ENCODE results near the gene KIAA0232.

KIAA0232 gene

GRCh38 chr4:6839579-6839978 lies 57.1 kb downstream of the KIAA0232 start:
- Histone ChIP-seq H3K27me3 (ENCODE audit: insufficient read depth, low read depth) (no peaks in the 10 kb centered on the region), H4K20me1 (ENCODE audit: insufficient read depth) (no peaks in the 10 kb centered on the region), H3K27ac (no peak overlapping the region), H3K4me2 (no peak overlapping the region), H3K9ac (no peak overlapping the region), H2AFZ (ENCODE audit: low read depth) (no peak overlapping the region), H3K79me2 (ENCODE audit: insufficient read depth, low read depth) (no peaks in the 10 kb centered on the region; the same call in 1 of the 2 replicates), H3K4me3 (IDR thresholded peaks at IDR 0.05; ENCODE audit: insufficient read depth, low read depth, low read length) (no peak overlapping the region), H3K4me1 (ENCODE audit: low read depth, poor library complexity, severe bottlenecking) (no peaks in the 10 kb centered on the region), H3K36me3 (ENCODE audit: insufficient read depth) (no peaks in the 10 kb centered on the region)
- no peak for TF ChIP-seq CTCF (conservative IDR thresholded peaks at IDR 0.05; ENCODE audit: low read depth, low read length)

- H2AFZ ChIP-seq (ENCODE audit: low read depth) = no peak overlapping the region
- H3K27me3 ChIP-seq (ENCODE audit: insufficient read depth, low read depth) = no peaks in the 10 kb centered on the region
- H3K27ac ChIP-seq = no peak overlapping the region
- H3K4me1 ChIP-seq (ENCODE audit: low read depth, poor library complexity, severe bottlenecking) = no peaks in the 10 kb centered on the region
- H4K20me1 ChIP-seq (ENCODE audit: insufficient read depth) = no peaks in the 10 kb centered on the region
- no peak overlapping the region for H3K9ac ChIP-seq
- H3K4me2 ChIP-seq = no peak overlapping the region
- no peaks in the 10 kb centered on the region for H3K36me3 ChIP-seq (ENCODE audit: insufficient read depth)
- no peak overlapping the region for H3K4me3 ChIP-seq (IDR thresholded peaks at IDR 0.05; ENCODE audit: insufficient read depth, low read depth, low read length)
- no peak for TF ChIP-seq CTCF (conservative IDR thresholded peaks at IDR 0.05; ENCODE audit: low read depth, low read length)
- H3K79me2 ChIP-seq (ENCODE audit: insufficient read depth, low read depth) = no peaks in the 10 kb centered on the region; the same call in 1 of the 2 replicates
Measured at GRCh38 chr4:6840062-6840976, 57.8 kb downstream of the KIAA0232 start.

- H3K9ac ChIP-seq = no peak overlapping the region
- no peaks in the 10 kb centered on the region; the same call in 1 of the 2 replicates for H3K79me2 ChIP-seq (ENCODE audit: insufficient read depth, low read depth)
- no peaks in the 10 kb centered on the region for H3K4me1 ChIP-seq (ENCODE audit: low read depth, poor library complexity, severe bottlenecking)
- H4K20me1 ChIP-seq (ENCODE audit: insufficient read depth) = no peaks in the 10 kb centered on the region
- no peak overlapping the region for H3K4me2 ChIP-seq
- no peak overlapping the region for H3K4me3 ChIP-seq (IDR thresholded peaks at IDR 0.05; ENCODE audit: insufficient read depth, low read depth, low read length)
- no peaks in the 10 kb centered on the region for H3K36me3 ChIP-seq (ENCODE audit: insufficient read depth)
- H3K27me3 ChIP-seq (ENCODE audit: insufficient read depth, low read depth) = no peaks in the 10 kb centered on the region
- no peak for TF ChIP-seq CTCF (conservative IDR thresholded peaks at IDR 0.05; ENCODE audit: low read depth, low read length)
- no peak overlapping the region for H2AFZ ChIP-seq (ENCODE audit: low read depth)
- no peak overlapping the region for H3K27ac ChIP-seq
Measured at GRCh38 chr4:6845027-6845426, 62.5 kb downstream of the KIAA0232 start.

GRCh38 chr4:6845574-6845973 lies 63.0 kb downstream of the KIAA0232 start:
- no peak overlapping the region for H3K4me3 ChIP-seq (IDR thresholded peaks at IDR 0.05; ENCODE audit: insufficient read depth, low read depth, low read length)
- H4K20me1 ChIP-seq (ENCODE audit: insufficient read depth) = no peaks in the 10 kb centered on the region
- no peak for TF ChIP-seq CTCF (conservative IDR thresholded peaks at IDR 0.05; ENCODE audit: low read depth, low read length)
- no peak overlapping the region for H3K9ac ChIP-seq
- H3K27me3 ChIP-seq (ENCODE audit: insufficient read depth, low read depth) = no peaks in the 10 kb centered on the region
- H3K27ac ChIP-seq = no peak overlapping the region
- H3K4me1 ChIP-seq (ENCODE audit: low read depth, poor library complexity, severe bottlenecking) = no peaks in the 10 kb centered on the region
- H3K36me3 ChIP-seq (ENCODE audit: insufficient read depth) = no peaks in the 10 kb centered on the region
- no peaks in the 10 kb centered on the region for H3K79me2 ChIP-seq (ENCODE audit: insufficient read depth, low read depth)
- H3K4me2 ChIP-seq = no peak overlapping the region
- no peak overlapping the region for H2AFZ ChIP-seq (ENCODE audit: low read depth)

All from KMS-11 (cell line).